H9 (cell line): ENCODE measurements around the gene SLC2A10. TPM values are rescaled to one million over a fixed set of nuclear protein-coding genes. Genes with fewer than 3 reads are reported as not detected.
A peak's percentile ranks its signal among the peaks of the same experiment; 100 is the strongest.

ENCODE experiments used
- DNase-seq: peaks from one replicate; pipeline ENCODE4 v3.0.0-alpha.2; 2017
- H2AFZ ChIP-seq: one replicate; pipeline ENCODE4 v1.6.1; 2013; ENCODE audit warnings: mild to moderate bottlenecking, low read length, control low read depth, moderate library complexity
- H2AK5ac ChIP-seq: 2 replicates; pipeline ENCODE4 v1.6.1; 2013; ENCODE audit warnings: low read length, control low read depth, mixed read lengths; ENCODE audit not compliant: insufficient read length
- H2BK120ac ChIP-seq: one replicate; pipeline ENCODE4 v1.6.1; 2013; ENCODE audit warnings: low read depth, mild to moderate bottlenecking, low read length, control low read depth, inconsistent platforms; ENCODE audit not compliant: poor library complexity, severe bottlenecking
- H2BK12ac ChIP-seq: 2 replicates; pipeline ENCODE4 v1.6.1; 2013; ENCODE audit warnings: low read length, control low read depth, mixed read lengths, low read depth; ENCODE audit not compliant: insufficient read length
- H2BK15ac ChIP-seq: 2 replicates; pipeline ENCODE4 v1.6.1; 2013; ENCODE audit warnings: low read depth, low read length, control low read depth
- H2BK20ac ChIP-seq: one replicate; pipeline ENCODE4 v1.6.1; 2013; ENCODE audit warnings: low read depth, mild to moderate bottlenecking, low read length, control low read depth, inconsistent platforms; ENCODE audit not compliant: poor library complexity, severe bottlenecking
- H2BK5ac ChIP-seq: 2 replicates; pipeline ENCODE4 v1.6.1; 2013; ENCODE audit warnings: low read length, control low read depth, mixed read lengths; ENCODE audit not compliant: insufficient read length
- H3K14ac ChIP-seq: 2 replicates; pipeline ENCODE4 v1.6.1; 2013; ENCODE audit warnings: low read length, control low read depth; ENCODE audit not compliant: insufficient read depth
- H3K18ac ChIP-seq: 2 replicates; pipeline ENCODE4 v1.6.1; 2013; ENCODE audit warnings: low read depth, mild to moderate bottlenecking, mixed read lengths, low read length, control low read depth; ENCODE audit not compliant: insufficient read length
- H3K23ac ChIP-seq: 2 replicates; pipeline ENCODE4 v1.6.1; 2013; ENCODE audit warnings: low read length, control low read depth, mixed read lengths, low read depth; ENCODE audit not compliant: insufficient read length
- H3K23me2 ChIP-seq: 2 replicates; pipeline ENCODE4 v1.6.1; 2013; ENCODE audit warnings: low read depth, mild to moderate bottlenecking, mixed read lengths, low read length, control low read depth; ENCODE audit not compliant: insufficient read length, poor library complexity, severe bottlenecking
- H3K27ac ChIP-seq: 2 replicates; pipeline ENCODE4 v1.5.1; 2013; ENCODE audit warnings: low read length, control low read depth, mixed read lengths, low read depth; ENCODE audit not compliant: insufficient read length
- H3K27me3 ChIP-seq: 2 replicates; pipeline ENCODE4 v1.6.1; 2013; ENCODE audit warnings: low read length, control low read depth, inconsistent platforms; ENCODE audit not compliant: insufficient read depth
- H3K4ac ChIP-seq: 2 replicates; pipeline ENCODE4 v1.6.1; 2013; ENCODE audit warnings: low read depth, mild to moderate bottlenecking, control low read depth, inconsistent platforms, low read length, moderate library complexity
- H3K4me1 ChIP-seq: 2 replicates; pipeline ENCODE4 v1.6.1; 2013; ENCODE audit warnings: low read length, control low read depth, inconsistent platforms; ENCODE audit not compliant: insufficient read depth
- H3K4me2 ChIP-seq: 2 replicates; pipeline ENCODE4 v1.6.1; 2013; ENCODE audit warnings: low read length, control low read depth, mixed read lengths; ENCODE audit not compliant: insufficient read length, insufficient read depth
- H3K56ac ChIP-seq: 2 replicates; pipeline ENCODE4 v1.6.1; 2013; ENCODE audit warnings: low read depth, mild to moderate bottlenecking, mixed read lengths, low read length, control low read depth; ENCODE audit not compliant: insufficient read length
- H3K79me1 ChIP-seq: 2 replicates; pipeline ENCODE4 v1.6.1; 2013; ENCODE audit warnings: low read depth, mild to moderate bottlenecking, moderate library complexity, low read length, control low read depth, inconsistent platforms; ENCODE audit not compliant: insufficient read depth, poor library complexity, severe bottlenecking
- H3K79me2 ChIP-seq: 2 replicates; pipeline ENCODE4 v1.6.1; 2013; ENCODE audit warnings: low read length, control low read depth, inconsistent platforms; ENCODE audit not compliant: insufficient read depth
- H3K9ac ChIP-seq: 2 replicates; pipeline ENCODE4 v1.6.1; 2013; ENCODE audit warnings: low read length, control low read depth, mixed read lengths; ENCODE audit not compliant: insufficient read length; ENCODE audit errors: extremely low read depth
- H3K9me3 ChIP-seq: one replicate; pipeline ENCODE4 v1.6.1; 2013; ENCODE audit warnings: low read depth, low read length, inconsistent platforms; ENCODE audit not compliant: control insufficient read depth
- H3T11ph ChIP-seq: one replicate; pipeline ENCODE4 v1.6.1; 2013; ENCODE audit warnings: mild to moderate bottlenecking, low read length, control low read depth, inconsistent platforms
- H4K20me1 ChIP-seq: one replicate; pipeline ENCODE4 v1.6.1; 2013; ENCODE audit not compliant: control insufficient read depth, insufficient read length, insufficient read depth
- H4K5ac ChIP-seq: 2 replicates; pipeline ENCODE4 v1.6.1; 2013; ENCODE audit warnings: low read depth, mild to moderate bottlenecking, mixed read lengths, low read length, control low read depth; ENCODE audit not compliant: insufficient read length
- H4K8ac ChIP-seq: replicated peaks from 2 replicates; pipeline ENCODE4 v1.6.1; 2013; ENCODE audit warnings: low read length, control low read depth, mixed read lengths, low read depth; ENCODE audit not compliant: insufficient read length
- H4K91ac ChIP-seq: 2 replicates; pipeline ENCODE4 v1.6.1; 2013; ENCODE audit warnings: low read depth, mild to moderate bottlenecking, moderate library complexity, mixed read lengths, low read length, control low read depth; ENCODE audit not compliant: insufficient read length
- H3K27ac Mint-ChIP-seq, 3 experiments: 2 replicates in 2 of 3; 3 replicates in 1 of 3; pipeline ENCODE4 v1.8.0; 2020 to 2021; ENCODE audit warnings: mixed read lengths in 3 of 3, mild to moderate bottlenecking in 1 of 3, moderate library complexity in 1 of 3
- H3K27me3 Mint-ChIP-seq: 2 replicates; pipeline ENCODE4 v1.8.0; 2021; ENCODE audit warnings: low read depth, mild to moderate bottlenecking, moderate library complexity, mixed read lengths
- H3K36me3 Mint-ChIP-seq, 3 experiments: 2 replicates in 2 of 3; 3 replicates in 1 of 3; pipeline ENCODE4 v1.8.0; 2020 to 2021; ENCODE audit warnings: low read depth in 3 of 3, mixed read lengths in 3 of 3; ENCODE audit not compliant: insufficient read depth in 1 of 3
- H3K4me1 Mint-ChIP-seq, 2 experiments: 2 replicates each; pipeline ENCODE4 v1.8.0; 2020; ENCODE audit warnings: mixed read lengths in 2 of 2
- H3K4me3 Mint-ChIP-seq, 2 experiments: 2 replicates in 1 of 2; 3 replicates in 1 of 2; pipeline ENCODE4 v1.8.0; 2020 to 2021; ENCODE audit warnings: mild to moderate bottlenecking in 2 of 2, mixed read lengths in 2 of 2, moderate library complexity in 1 of 2
- H3K9me3 Mint-ChIP-seq, 2 experiments: 2 replicates in 1 of 2; 3 replicates in 1 of 2; pipeline ENCODE4 v1.8.0; 2020; ENCODE audit warnings: mild to moderate bottlenecking in 2 of 2, mixed read lengths in 2 of 2, moderate library complexity in 1 of 2
- CTCF ChIP-seq: fragments of 200-600 bp; sonication (generic); conservative IDR thresholded peaks from 3 replicates; pipeline ENCODE4 v1.8.0; 2021; ENCODE audit warnings: antibody characterized with exemption, mild to moderate bottlenecking
- WGBS: extraction: QIAGEN DNeasy Blood & Tissue Kit; methylation state at CpG from one replicate; pipeline ENCODE4 v1.1.7; 2013; ENCODE audit warnings: missing lambda C conversion rate, low lambda C conversion rate, mixed read lengths; ENCODE audit not compliant: insufficient read length; ENCODE audit errors: extremely low coverage; 5-methylcytosine and 5-hydroxymethylcytosine counted together
- total RNA-seq: library from RNA; stranded (reverse); gene quantifications from 2 replicates; pipeline ENCODE4 v1.2.1, GENCODE V29; 2021

SLC2A10 gene
- total RNA-seq, 1 experiment from 2014 or later, result 8.2 TPM

- Mint-ChIP-seq H3K36me3 (peaks cover 17 to 20% (median 19%) of the 10 kb centered on the region in 3 experiments), H3K27me3 (no peaks in the 10 kb centered on the region), H3K4me1 (peaks cover 29 to 37% of the 10 kb centered on the region in 2 experiments), H3K4me3 (peak overlapping the region; percentile 92 to 96), H3K27ac (peak overlapping the region; percentile 86 to 97 (median 89); a peak in 6 of 7 replicates), H3K9me3 (peaks cover 0 to 3% of the 10 kb centered on the region in 2 experiments; a peak in 1 of 5 replicates)
- peak overlapping the region; percentile 74 for H2AFZ ChIP-seq
- no peak overlapping the region for H3K18ac ChIP-seq
- H2BK120ac ChIP-seq, result no peak overlapping the region
- H2BK5ac ChIP-seq, result no peak overlapping the region
- H2BK15ac ChIP-seq, result no peak overlapping the region
- peaks cover 8% of the 10 kb centered on the region for H3K23me2 ChIP-seq
- H2BK12ac ChIP-seq, result no peak overlapping the region
- H3K23ac ChIP-seq, result no peak overlapping the region
- no peaks in the 10 kb centered on the region for H3K79me1 ChIP-seq
- H4K8ac ChIP-seq, result no peak overlapping the region
- no peak overlapping the region for H3K14ac ChIP-seq
- no peak overlapping the region for H2BK20ac ChIP-seq
- H2AK5ac ChIP-seq, result no peak overlapping the region
- H3K4me2 ChIP-seq, result peak overlapping the region; percentile 96
- no peak overlapping the region for H3K56ac ChIP-seq
- H3K4me1 ChIP-seq, result 0 out of 2 replicates have a peak, but pooled peaks cover 2% of the 10 kb centered on the region
- H4K5ac ChIP-seq, result no peak overlapping the region
- no peak overlapping the region for H3T11ph ChIP-seq
- no peak overlapping the region for H4K91ac ChIP-seq
- H3K4ac ChIP-seq, result no peak overlapping the region
- H3K9ac ChIP-seq, result peak overlapping the region; percentile 89
- no peaks in the 10 kb centered on the region for H4K20me1 ChIP-seq
- no peaks in the 10 kb centered on the region for H3K9me3 ChIP-seq
- no peak for TF ChIP-seq CTCF
- DNase-seq, result no peak
- H3K27ac ChIP-seq, result peak overlapping the region; percentile 25
- WGBS, result no CpG with 5 or more reads among the region's 12 CpGs
- H3K27me3 ChIP-seq, result no peaks in the 10 kb centered on the region
- peaks cover 9% of the 10 kb centered on the region; the same call in 1 of the 2 replicates for H3K79me2 ChIP-seq
Measured at GRCh38 chr20:46689754-46690085, 19.7 kb upstream of the SLC2A10 start.
